GM21619 (cell line): ENCODE measurements around the gene LARGE1.

Experiments used
- ATAC-seq: cut with Tn5 transposase; IDR thresholded peaks from one replicate; pipeline ENCODE4 v1.9.1; 2021; ENCODE audit not compliant: unreplicated experiment

LARGE1 gene

GRCh38 chr22:33739516-33739915, 180.8 kb downstream of the LARGE1 start:
- no peak for ATAC-seq

- ATAC-seq = no peak
These were observed 182.6 kb downstream of the LARGE1 start for GRCh38 chr22:33737662-33738061.

- no peak for ATAC-seq
These were observed 184.3 kb downstream of the LARGE1 start for GRCh38 chr22:33735978-33736377.

- ATAC-seq = no peak
These were observed 191.4 kb downstream of the LARGE1 start for GRCh38 chr22:33728847-33729246.

GRCh38 chr22:33726294-33726734, 194.0 kb downstream of the LARGE1 start:
- no peak for ATAC-seq

- ATAC-seq = no peak
These were observed 196.4 kb downstream of the LARGE1 start for GRCh38 chr22:33723915-33724314.

GRCh38 chr22:33722816-33723215, 197.5 kb downstream of the LARGE1 start:
- ATAC-seq = no peak

- no peak for ATAC-seq
These were observed 200.0 kb downstream of the LARGE1 start for GRCh38 chr22:33720166-33720878.

- ATAC-seq = no peak
These were observed 202.4 kb downstream of the LARGE1 start for GRCh38 chr22:33717694-33718396.

GRCh38 chr22:33715237-33715985, 204.9 kb downstream of the LARGE1 start:
- no peak for ATAC-seq

GRCh38 chr22:33710326-33710725, 209.9 kb downstream of the LARGE1 start:
- no peak for ATAC-seq

GRCh38 chr22:33707581-33707980, 212.7 kb downstream of the LARGE1 start:
- no peak for ATAC-seq

- no peak for ATAC-seq
These were observed 214.2 kb downstream of the LARGE1 start for GRCh38 chr22:33706100-33706499.

- ATAC-seq = no peak
These were observed 221.1 kb downstream of the LARGE1 start for GRCh38 chr22:33699176-33699575.

- no peak for ATAC-seq
These were observed 222.6 kb downstream of the LARGE1 start for GRCh38 chr22:33697640-33698039.

GRCh38 chr22:33691057-33691630, 229.1 kb downstream of the LARGE1 start:
- ATAC-seq = no peak

- no peak for ATAC-seq
These were observed 231.4 kb downstream of the LARGE1 start for GRCh38 chr22:33688903-33689302.

GRCh38 chr22:33687464-33687863, 232.8 kb downstream of the LARGE1 start:
- ATAC-seq = no peak

GRCh38 chr22:33684087-33684486, 236.2 kb downstream of the LARGE1 start:
- no peak for ATAC-seq

- no peak for ATAC-seq
These were observed 237.3 kb downstream of the LARGE1 start for GRCh38 chr22:33682927-33683326.

- ATAC-seq = no peak
These were observed 239.6 kb downstream of the LARGE1 start for GRCh38 chr22:33680632-33681031.
